Upper lobe of left lung (tissue), 4 donors: ENCODE results near the gene ROR2.

Source experiments
- CTCF ChIP-seq, 6 experiments: fragments of 450-650 bp in 4 of 6; fragments of 200-600 bp in 2 of 6; sonication (generic) in 2 of 6; IDR thresholded peaks; one replicate each; pipeline ENCODE4 v1.5.1; 2016 to 2019; ENCODE audit warnings: antibody characterized with exemption in 6 of 6
- POLR2A ChIP-seq, 4 donors: fragments of 450-650 bp; IDR thresholded peaks; one replicate each; pipeline ENCODE4 v1.5.1; 2016 to 2017; ENCODE audit warnings: antibody characterized with exemption in 4 of 4, mild to moderate bottlenecking in 2 of 4

- TF ChIP-seq CTCF (IDR thresholded peaks at IDR 0.05) (no peak), POLR2A (IDR thresholded peaks at IDR 0.05) (no peak)
Measured at GRCh38 chr9:91814201-91814600, 135.8 kb downstream of the ROR2 start.
